Stimulated activated CD4-positive, alpha-beta T cell treated with anti-CD3 and anti-CD28 coated beads, TNF-alpha, amount 100 ng/mL, for 4 hours (primary cell): Measurements from ENCODE around the gene DCP1A.
"Not testable (repeated sequence)": the region's sequence is repeated elsewhere in the genome, so short reads cannot be mapped to it uniquely, and the experiment has no call there.

Experiments used
- DNase-seq, 3 experiments: peaks; one replicate each; pipeline ENCODE4 v3.0.0-alpha.2; 2020; ENCODE audit warnings: low read depth in 3 of 3

Gene DCP1A

DNA sequence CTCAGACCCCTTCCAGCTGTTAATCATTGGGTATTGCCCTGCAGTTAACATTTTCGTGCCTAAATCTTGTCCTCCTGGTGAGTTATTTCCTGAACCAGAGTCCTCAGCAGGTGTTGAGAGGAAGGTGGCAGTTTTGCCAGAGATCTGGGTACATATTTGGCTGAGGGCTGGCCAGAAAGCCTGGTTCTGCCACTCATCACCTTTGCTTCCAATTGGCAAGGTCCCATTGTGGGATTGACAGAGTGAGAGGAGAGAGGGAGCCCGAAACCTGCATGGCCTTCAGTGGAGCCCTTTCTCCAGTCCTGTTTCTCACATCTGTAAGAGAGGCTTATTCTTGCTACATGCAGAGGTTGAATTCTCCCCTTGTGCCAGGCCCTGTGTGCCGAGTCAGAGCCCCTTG is 82.6 kb downstream of the DCP1A start:
- DNase-seq = no peak

DNA sequence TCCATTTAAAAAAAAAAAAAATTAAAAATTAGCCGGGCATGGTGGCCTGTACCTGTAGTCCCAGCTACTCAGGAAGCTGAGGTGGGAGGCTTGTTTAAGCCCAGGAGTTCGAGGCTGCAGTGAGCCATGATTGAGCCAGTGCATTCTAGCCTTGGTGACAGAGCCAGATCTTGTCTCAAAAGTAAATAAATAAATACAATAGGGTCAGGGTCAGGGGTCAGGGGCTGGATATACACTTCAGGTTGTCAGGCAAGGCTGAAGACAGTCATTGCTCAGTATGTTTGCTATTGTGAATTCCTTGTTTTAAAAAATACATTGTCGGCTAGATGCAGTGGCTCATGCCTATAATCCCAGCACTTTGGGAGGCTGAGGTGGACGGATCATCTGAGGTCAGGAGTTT is 83.4 kb downstream of the DCP1A start:
- no peak for DNase-seq

DNA sequence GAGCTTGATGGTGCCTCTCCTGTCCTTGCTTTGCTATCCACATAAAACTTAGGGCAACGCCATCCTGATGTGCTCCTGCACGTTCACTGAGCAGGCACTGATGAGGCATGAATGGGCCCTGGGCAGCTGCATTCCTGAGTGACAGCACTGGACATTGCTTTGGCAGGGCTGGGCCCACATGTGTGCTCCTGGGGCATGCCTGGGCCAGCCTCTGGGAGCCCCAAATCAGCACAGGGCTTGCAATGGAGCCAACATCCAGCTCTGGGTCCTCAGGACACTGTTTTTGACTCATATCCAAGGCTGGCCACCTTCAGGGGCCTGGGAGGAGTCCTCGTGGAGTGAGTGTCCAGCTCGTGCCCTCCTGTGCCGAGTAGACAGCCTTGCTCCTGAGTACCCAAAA is 85.6 kb downstream of the DCP1A start:
- no peak for DNase-seq

DNA sequence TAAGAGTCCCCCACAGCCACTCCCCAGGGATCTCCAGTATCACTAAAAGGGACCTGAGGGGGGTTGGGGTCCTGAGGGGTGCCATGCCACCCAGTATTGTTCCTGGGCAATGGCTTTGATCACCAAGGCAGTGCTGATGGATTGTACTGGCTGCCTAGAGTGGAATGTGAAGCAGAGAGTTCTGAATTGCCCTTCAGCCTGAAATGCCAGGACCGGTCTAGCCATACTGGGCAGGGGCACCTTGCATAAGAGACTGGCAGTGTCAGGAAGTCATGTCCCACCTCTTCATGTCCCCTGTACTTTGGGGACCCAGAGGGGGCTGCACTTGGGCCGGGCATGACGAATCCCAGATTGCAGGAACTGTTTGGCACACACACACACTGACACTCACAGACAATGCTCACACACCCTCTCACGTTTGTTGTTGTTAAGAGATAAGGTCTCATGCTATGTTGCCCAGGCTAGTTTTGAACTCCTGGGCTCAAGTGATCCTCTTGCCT is 87.0 kb downstream of the DCP1A start:
- no peak for DNase-seq

DNA sequence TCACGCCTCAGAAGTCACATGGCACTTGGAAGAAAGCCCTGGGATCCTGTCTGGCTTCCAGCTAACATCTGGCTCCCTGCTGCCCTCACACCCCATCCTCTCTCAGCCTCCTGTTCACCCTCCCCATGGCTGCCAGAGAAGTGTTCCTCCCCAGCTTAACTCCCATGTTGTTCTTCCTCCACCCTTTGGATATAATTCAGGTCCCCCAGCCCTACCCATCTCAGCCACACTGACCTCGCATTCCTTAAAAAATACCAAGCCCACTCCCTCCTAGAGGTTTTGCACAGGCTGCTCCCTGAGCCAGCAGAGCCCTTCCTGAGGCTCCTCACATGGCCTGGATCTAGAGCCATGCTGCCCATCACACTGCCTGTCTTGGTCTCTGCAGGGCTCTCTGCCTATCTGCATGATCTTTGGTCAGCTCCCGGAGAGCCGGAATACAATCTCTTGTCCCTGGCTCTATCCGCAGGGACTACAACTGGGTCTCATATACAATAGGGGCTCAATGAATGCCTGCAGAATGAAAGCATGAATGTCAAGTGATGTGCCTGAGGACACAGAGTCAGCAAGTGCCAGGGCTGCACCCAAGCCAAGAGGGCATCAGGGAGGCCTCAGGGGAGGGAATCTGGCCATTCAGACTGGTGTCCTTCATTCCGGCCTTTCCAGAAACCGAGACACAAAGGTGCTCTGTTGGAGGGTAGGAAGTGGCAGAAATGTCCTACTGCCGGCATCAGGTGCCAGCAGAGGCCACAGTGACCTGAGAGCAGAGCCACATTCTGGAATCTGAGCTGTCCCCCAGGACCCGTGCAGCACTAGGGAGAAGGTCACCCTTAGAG is 87.7 kb downstream of the DCP1A start:
- no peak for DNase-seq

DNA sequence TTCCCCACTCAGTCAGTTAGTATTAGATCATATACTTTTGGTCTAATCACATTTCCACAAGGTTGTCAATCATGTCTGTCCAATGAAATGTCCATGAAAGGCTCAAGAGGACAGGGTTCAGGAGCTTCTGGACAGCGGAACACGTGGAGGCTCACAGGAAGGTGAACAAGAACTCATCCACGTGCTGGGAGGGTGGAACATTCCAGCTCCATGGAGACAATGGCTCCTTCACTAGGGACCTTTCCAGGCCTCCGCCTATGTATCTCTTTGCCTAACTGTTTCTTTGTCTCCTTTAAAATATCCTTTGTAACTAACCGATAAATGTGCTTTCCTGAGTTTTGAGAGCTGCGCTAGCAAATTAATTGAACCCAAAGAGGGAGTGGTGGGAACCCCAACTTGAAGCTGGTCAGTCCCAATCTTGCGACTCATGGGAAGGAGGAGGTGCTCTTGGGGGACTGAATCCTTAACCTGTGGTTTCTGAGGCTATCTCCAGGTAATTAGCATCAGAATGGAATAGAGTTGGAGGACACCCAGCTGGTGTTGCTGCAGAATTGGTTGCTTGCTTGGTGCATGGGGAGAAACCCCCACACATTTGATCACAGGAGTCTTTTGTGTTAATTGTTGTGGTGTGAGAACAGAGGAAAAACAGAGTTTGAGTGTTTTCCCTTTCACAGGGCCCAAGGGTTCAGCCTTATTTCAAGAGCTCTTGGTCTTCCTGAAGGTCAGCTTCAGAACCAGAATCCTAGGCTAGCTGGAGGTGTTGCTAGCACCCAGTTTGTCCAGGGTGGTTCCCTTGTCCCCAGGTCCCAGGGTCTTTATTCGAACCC is 88.5 kb downstream of the DCP1A start:
- DNase-seq = no peak

DNA sequence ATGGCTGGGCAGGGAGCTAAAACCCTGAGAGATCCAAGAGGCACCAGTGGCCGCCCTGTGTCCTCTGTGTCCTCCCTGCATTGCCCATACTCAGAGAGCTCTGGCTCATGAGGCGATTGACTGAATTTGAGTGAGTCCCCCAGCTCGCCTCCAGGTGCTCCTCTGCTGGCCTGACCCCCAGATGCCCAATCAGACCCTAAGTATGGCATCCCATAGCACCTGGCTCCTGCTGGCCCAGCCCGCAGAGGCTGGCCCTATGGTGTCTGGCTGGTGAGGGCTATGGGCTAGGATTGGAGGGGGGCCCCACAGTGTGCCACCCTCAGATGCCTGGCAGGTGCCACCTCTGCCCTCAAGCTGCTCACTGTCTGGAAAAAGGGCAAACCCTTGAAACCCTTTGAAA is 89.9 kb downstream of the DCP1A start:
- no peak for DNase-seq

DNA sequence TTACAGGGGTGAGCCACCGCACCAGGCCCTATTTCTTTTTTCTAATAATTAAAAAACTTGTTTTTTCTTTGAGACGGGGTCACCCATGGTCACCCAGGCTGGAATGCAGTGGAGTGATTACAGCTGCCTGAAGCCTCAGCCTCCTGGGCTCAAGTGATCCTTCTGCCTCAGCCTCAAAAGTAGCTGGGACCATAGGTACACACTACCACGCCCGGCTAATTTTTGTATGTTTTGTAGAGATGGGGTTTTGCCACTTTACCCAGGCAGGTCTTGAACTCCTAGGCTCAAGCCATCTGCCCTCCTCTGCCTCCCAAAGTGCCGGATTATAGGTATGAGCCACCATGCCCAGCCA is 90.7 kb downstream of the DCP1A start:
- DNase-seq = no peak

DNA sequence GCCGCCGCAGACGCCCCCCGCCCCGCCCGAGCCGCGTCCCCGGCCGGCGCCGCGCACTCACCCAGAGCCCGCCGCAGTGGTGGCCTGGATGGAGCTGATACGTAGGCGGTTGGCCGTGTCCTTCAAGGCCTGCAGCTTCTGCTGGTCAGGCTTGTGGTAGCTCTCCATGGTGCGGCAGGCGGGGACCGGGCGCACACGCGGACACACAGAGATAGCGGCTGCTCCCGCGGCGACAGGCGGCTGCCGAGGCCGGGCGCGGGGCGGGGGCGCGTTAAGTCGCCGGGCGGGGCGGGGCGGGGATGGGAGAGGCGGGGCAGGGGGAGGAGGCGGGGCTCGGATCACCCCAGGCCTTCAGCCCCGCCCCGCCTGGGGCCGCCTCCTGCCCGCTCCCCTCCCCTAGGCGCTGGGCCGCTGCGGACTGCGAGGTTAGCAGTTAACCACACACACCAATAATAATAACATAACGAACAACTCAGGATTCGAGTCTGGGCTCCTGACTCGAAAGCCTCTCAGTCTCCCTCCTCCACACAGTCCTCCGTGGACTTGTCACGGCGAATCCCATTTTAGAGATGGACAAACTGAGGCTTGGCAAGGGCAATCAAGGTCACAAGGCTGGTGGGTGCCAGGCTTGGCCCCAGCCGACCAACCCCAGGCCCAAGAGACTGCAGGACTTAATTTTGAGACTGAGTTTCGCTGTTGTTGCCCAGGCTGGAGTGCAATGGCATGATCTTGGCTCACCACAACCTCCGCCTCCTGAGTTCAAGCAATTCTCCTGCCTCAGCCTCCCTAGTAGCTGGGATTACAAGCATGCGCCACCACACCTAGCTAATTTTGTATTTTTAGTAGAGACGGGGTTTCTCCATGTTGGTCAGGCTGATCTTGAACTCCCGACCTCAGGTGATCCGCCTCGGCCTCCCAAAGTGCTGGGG is 91.3 kb downstream of the DCP1A start, which contains the start of gene TKT:
Gene TKT (minus strand): TSS at position 248 of the 929 bp plus-strand sequence. CDS start 80 bp downstream, at position 168.
- peak; percentile 66 to 72 (median 70) for DNase-seq

DNA sequence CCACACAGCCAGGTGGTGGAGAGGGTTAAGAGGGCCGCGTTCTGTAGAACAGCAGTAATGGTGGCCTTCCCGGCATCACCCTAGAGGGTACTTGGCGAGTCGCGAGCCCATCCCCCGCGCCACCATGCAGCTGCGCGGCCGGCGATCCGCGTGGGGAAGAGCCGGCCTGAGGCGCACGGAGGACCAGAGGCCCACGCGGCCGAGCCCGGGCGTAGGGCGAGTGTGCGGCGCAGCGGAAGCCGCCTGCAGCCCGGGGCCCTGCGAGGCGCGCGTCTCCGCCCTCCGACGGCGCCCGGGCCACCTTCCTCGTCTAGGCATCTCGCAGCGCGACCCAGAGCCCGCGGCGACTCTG is 91.9 kb downstream of the DCP1A start:
- peak in 2 of 3 experiments; percentile 21 to 41 for DNase-seq

DNA sequence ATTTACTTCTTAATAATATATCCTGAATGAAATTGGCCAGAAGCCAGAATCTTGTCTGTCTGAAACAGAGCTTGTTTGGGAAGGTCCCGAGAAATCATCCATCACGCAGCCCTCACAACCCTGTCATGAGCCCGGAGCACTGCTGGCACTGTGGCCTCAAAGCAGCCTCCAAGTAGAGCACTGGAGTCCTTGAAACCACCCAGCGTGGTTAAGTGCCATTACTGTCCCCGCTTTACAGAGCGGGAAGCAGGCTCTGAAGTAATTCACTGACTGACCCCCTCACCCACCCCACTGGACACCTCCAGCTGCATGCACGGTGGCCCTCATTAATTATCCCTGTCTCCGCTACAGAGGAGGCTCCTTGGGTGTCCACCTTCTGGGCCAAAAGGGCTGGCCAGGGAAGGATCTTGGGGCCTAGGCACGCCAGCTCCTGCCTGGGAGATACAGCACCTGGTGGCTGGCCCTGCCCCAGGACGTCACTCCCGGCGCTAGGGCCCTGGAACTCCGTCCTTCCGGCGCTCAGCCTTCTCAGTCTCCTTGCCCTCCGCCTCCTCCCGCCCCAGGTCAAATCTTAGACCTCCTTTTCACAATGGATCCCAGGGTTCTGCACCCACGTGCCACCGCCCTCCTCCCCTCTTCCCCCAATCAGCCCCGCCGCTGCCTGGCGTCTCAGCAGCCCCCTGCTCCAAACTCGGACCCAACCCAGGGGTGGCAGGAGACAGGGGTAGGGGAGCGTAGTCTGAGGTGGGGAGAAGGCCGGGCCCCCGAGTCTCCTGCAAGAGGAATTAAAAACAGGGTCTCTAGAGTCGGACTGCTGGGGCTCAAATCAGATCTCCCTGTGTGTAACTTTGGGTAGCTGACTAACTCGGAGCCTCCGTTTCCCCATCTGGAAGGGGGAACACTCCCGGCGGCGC is 92.6 kb downstream of the DCP1A start:
- peak in 2 of 3 experiments; percentile 3 to 5 for DNase-seq

DNA sequence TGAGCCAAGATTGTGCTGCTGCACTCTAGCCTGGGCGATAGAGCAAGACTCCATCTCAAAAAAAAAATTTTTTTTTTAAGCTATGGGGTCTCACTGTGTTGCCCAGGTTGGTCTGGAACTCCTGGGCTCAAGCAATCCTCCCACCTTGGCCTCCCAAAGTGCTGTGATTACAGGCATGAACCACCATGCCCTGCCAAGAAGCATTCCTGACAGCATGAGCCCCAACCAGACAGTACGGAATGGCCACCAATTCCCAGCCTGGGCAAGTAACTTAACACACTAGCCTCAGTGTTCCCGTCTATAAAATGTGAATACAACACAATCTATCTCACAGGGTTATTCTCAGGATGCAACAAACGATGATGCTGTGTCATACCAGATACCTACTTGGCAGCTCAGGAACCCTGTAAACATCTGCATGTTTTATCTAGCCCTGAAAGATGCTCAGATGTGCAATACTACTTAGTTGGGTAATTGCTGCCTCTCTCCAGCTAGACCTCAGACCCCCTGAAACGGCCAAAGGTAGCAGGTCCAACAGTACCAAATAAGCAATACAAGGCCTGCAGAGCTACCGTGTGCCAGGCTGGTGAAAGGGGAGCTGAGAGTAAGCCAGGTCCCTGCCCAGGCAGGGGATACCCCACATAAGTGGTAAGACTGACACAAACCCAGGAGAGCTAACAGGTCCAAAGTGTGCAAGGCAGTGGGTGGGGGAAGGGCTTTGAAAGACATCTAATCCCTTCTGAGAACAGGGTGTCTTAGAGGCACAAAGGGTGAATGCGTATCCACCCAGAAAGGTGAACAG is 93.4 kb downstream of the DCP1A start:
- DNase-seq = no peak

DNA sequence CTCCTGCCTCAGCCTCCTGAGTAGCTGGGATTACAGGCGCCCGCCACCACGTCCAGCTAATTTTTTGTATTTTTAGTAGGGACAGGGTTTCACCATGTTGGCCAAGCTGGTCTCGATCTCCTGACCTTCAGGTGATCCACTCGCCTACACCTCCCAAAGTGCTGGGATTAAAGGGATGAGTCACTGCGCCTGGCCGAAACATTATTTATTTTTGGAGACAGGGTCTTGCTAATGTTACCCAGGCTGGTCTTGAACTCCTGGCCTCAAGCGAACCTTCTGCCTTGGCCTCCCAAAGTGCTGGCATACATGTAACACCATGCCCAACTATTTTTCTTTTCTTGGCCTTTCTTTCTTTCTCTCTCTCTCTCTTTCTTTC is 94.4 kb downstream of the DCP1A start:
- not testable (repeated sequence) for DNase-seq

DNA sequence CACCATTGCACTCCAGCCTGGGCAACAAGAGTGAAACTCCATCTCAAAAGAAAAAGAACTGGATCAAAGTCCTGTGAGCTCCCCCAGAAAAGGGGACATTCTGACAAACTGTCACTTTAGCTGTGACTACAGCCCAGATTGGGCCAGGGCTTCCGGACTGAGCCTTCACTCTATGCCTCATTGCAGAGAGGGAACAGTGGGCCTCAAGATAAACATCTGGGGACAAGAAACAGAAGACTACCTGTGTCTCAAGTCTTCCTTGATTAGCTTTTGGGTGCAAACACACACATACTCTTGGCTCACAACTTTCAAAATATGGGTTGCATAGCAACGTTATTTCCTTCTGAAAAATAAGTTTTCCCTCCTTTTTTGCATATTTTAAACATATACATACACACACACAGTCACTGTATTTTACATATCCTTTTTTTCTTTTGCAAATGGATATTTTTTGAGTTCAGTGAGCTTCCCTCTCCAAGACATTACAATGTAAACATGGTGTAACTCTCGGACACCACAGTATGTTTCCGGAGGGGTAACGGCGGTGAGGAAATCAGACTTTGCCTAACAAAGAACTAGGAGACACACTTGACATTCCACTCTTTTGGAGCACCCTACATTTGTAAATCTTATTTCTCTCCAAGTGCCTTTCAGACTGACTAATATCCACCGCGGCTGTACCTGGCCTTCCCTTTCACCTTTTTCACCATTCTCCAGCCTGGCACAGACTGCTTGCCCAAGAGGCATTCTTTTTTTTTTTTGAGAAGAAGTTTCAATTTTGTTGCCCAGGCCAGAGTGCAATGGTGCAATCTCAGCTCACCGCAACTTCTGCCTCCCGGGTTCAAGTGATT is 95.0 kb downstream of the DCP1A start:
- DNase-seq = no peak

DNA sequence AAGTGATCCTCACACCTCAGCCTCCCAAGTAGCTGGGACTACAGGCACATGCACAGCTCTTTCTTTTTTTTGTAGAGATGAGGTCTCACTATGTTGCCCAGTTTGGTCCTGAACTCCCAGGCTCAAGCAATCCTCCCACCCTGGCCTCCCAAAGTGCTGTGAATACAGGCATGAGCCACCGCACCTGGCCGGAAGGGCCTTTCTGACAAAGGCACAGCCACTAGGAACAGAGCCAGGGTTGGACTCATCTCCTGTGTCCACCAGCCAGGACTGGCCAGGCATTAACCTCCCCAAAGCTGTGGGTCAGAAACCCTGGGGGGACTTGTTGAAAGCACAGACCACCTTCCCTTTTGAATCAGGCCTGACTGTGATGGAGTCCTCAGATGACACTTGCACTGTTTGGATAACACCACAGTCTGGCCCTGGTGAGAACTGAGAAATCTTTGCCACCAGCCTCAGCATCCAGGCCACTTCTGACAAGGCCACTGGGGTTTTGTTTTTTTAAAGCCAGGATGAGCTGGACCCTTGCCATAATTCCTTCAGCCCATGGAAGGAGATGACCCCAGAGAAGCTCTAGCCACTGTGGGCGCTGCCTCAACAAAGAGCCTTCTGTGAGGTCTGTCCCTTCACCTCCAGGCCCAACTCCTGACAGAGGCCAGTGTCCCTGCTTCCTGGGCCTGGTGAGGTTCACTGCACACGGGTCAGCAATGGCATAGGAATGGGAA is 96.3 kb downstream of the DCP1A start:
- no peak for DNase-seq

DNA sequence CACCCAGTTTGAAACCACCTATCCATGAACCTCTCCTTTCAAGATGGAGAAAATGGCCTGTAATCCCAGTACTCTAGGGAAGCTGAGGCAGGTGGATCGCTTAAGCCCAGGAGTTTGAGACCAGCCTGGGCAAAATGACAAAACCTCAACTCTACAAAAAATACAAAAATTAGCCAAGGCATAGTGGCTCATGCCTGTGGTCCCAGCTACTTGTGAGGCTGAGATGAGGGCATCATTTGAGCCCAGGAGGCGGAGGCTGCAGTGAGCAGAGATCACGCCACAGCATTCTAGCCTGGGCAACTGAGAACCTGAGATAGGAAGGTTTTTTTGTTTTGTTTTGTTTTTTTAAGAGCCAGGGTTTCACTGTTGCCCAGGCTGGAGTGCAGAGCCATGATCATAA is 96.9 kb downstream of the DCP1A start:
- no peak for DNase-seq

DNA sequence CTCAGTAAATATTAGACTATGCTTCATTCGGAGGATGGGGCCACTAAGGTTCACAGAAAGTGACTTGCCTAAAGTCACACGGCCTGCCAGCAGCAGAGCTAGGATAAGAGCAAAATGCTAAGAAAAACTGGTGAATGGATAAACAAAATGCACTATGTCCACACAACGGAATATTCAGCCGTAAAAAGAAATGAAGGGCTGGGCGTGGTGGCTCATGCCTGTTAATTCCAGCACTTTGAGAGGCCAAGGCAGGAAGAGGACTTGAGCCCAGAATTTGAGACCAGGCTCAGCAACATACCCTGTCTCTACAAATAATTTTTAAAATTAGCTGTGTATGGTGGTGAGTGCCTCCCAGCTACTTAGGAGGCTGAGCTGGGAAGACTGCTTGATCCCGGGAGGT is 99.2 kb downstream of the DCP1A start:
- DNase-seq = no peak

DNA sequence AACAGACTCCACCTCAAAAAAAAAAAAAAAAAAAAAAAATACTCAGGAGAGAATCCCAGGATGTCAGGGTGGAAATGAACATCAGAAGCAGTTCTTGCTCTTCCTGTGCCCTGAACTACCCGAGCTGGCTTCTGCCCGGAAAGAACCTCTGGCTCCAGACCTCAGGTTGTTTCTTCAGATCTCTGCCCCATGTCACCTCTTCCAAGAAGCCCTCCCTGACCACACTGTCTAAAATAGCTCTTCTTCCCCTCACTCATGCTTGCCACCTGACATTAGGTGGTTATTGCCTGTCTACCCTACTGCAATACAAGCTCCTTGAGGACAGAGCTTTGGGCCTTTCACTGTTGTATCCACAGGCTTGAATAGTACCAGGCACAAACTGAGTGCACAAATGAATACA is 99.7 kb downstream of the DCP1A start:
- DNase-seq = no peak
